Femur (tissue), 1 donor: Measurements from ENCODE around the gene FRMD1.

Source experiments
- DNase-seq: peaks from one replicate; pipeline ENCODE4 v3.0.0-alpha.2; 2017

Gene FRMD1

DNA sequence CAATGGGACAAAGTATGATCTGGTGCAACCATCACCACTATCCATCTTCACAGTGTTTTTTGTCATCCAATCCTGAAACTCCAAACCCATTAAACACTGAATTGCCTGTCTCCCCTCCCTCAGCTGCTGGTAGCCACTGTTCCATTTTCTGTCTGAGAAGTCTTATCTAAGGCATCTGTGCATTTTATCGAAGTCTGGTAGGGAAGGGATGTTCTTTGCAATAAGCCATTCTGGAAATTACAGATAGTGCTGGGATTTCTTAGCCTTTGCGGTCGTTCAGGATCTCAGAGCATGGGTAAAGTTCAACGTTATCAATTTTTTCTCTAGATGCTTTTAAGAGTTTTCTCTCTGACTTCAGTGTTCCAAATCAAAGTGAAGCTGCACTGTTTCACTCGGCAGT lies 57.4 kb downstream of the FRMD1 start:
- no peak for DNase-seq

DNA sequence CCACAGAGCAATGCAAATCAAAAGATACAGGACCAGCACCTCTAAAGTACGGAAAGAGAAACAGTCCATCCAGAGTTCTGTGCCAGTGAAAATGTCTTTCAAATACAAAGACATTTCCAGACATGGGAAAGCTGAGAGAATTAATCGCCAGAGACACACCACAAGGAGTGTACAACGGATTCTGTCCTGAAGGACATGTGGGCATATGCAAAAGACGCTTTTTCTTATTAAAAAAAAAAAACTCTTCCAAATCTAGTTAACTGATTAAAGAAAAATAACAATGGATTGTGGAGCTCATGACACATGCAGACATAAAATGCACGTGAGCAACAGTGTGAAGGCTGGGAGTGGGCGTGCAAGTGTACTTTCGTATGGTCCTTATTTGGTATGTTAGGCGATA lies 58.8 kb downstream of the FRMD1 start:
- DNase-seq, result no peak

DNA sequence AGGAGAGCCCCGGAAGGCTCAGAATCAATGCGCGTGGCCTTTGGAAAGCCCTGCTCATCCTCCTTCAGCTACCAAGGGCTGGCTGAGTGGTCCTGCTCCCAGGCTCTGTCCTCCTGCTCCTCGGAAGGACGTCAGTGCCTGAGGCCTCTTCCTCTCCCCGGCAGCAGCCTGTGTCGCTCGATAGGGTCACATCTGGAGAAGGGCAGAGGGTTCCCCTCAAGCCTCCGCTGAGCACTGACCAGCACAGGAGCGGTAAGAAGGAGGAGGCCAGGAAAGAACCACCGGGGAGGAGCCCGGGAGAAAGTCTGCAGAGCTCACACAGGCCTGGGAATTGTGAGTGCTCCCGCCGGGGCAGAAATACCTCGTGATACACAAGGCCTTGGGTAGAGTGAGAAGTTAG lies 60.3 kb downstream of the FRMD1 start:
- DNase-seq, result no peak

DNA sequence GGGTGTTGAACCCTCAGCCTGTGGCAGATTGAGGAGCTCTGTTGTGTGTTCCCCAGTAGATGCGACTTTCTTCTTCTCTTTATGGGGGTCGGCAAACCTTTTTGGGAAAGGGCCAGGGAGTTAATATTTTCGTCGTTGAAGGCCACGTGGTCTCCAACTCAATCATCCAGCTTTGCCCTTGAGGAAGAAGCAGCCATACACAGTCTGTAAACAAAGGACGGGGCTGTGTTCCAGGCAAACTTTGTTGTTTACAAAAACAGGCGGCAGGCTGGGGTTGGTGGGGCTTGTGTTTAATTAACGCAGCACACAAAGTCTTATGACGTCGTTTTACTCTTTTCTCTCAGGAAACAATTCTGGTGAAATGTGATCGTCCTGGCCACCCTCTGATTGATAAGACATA lies 61.4 kb downstream of the FRMD1 start:
- DNase-seq, result no peak

DNA sequence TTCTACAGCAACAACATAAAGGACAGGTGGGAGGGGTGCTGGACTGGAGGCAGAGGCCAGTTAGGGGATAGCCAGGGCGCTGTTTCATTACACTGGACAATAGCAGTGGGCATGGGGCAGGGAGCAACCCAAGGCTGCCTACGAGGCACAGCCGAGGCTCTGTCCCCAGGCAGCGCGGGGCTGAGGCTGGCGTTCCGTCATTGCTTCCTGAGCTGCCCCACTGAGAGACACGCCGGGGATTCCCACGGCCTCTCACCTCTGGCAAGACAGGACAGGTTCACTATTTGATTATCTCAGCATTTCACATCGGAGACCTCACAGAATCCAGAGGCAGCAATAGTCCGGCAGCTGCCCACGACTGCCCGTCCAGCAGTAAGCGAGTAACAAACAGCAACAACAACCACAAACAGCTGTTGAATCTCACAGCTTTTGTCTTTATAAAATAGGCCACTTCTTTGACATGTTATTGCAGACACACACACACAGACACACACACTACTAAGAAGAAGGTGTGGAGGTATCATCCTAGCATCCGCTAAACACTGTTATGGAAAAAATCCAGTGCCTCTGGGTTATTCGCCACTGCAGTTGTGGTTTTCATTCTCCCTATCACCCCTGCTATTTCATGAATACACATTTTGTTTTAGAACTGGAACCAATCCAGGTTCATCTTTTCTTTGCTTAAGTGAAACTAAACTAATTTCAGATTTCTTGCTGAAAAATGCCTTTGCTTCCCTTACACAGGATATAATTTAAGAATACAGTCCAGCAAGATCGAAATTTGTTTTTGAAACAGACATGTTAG lies 62.1 kb downstream of the FRMD1 start:
- DNase-seq, result no peak

DNA sequence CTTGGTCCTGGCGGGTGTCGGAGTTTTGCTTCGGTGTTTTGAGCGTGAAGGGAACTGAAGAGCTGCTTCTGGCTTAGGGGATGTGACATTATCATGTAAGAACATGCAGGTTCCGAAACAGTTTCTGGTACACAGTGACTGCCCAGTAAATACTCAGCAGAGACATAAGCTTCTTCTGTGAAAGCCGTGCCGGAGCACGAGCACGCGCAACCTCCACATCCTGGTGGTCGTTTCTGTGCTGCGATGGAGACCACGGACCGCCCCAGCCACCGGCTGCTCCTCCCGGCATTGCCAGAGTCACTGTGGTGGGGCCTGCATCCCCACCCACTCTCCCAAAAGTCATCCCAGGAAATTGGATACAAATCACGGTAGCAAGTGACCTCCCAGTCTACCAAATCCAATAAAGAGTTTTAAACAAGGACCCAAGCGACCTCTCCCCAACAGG lies 62.8 kb downstream of the FRMD1 start:
- DNase-seq, result no peak

DNA sequence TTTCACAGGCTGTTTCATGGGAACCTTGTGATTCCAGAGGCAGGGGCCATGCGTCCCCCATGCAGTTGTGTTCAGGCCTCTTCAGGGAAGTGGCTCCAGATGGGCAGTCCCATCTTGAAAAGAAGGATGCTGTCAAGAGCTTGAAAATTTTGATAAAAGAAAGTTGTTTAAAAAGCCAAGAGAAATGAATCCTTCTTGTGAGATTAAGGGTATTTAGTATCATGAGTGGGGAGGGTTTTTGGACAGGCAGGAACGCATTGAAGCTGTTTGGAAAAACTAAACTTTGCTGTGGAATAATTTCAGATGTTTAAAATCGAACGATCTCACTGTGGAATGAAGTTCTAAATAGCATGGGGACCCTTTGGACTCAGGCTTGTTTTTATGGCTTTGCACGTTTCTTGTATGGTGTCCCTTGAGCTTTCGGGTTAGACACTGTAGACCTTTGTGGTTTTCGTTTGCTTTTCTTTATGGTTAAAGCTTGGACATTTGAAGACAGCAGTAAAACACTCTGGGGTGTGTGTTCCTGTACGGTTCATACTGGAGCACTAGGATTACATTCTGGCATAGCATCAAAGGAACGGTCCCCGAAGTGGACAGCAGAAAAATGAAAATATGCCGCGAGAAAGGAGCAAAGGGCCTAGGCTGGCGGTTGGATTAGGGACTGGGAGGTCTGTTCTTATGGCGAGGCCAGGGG lies 63.4 kb downstream of the FRMD1 start:
- peak; percentile 63 for DNase-seq

DNA sequence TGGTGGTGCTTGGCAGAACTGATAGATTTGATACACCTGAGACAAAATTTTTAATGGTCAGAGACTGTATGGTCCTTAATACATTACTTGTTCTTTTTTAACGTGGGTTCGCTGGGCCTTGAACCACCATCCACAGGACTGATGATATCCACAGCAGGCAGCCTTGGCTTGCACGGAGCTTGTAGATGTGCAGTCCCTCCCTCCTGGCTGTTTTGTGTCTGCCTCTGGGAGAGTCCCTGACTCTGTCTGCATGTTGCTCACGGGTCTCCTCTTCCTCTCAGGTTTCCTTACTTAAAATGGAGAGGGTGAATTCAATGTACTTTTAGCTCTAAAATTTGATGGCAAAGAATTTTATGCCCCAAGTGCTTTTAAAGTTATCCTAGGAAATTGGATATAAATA lies 64.0 kb downstream of the FRMD1 start:
- DNase-seq, result no peak

DNA sequence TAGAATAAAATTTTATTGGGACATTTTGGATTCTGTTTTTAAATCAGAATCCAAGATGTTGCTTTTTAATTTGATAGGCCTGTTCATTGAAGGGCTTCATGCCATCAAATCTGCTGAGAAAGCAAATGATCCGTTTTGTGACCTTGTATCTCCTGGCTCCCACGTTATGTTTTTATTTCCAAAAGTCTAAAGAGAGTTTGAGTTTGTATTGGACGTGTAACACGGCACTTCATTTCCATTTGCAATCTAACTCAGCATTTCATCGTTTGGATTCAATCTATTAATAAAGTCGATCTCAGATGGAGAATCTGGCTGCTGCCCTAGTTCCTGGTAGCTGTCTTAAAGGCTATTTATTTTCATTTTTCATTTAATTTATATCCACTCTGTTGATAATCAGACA lies 64.6 kb downstream of the FRMD1 start:
- no peak for DNase-seq

DNA sequence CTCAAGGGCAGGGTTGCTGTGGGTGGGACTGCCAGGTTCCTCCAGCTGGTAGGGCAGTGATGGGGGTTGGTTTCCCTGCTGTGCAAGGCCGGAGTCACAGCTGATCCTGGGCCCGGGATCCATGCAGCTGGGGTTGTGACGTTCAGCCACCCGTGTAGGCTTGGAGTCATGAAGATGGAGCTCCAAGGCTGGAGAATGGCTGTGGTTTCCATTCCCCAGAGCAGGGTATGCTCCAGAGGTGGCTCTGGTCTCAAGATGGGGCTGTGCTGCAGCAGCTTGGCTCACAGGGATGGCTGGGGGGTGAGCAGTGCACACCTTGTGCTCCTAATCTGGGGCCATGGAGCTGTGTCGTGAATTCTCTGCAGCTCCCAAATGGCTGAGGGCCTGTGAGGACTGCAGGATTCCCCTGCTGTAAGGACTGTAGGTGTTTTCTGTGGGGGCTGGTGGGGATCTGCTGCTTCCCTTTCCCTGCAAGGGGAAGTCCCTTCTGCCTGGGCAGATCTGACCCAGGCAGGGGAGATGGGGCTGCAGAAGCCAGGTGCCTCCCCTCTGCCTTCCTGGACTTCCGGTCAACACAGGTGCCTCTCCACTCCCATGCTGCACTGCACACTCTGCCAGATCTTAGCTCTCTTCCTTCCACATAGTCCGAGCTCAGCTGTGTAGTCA lies 65.6 kb downstream of the FRMD1 start:
- no peak for DNase-seq

DNA sequence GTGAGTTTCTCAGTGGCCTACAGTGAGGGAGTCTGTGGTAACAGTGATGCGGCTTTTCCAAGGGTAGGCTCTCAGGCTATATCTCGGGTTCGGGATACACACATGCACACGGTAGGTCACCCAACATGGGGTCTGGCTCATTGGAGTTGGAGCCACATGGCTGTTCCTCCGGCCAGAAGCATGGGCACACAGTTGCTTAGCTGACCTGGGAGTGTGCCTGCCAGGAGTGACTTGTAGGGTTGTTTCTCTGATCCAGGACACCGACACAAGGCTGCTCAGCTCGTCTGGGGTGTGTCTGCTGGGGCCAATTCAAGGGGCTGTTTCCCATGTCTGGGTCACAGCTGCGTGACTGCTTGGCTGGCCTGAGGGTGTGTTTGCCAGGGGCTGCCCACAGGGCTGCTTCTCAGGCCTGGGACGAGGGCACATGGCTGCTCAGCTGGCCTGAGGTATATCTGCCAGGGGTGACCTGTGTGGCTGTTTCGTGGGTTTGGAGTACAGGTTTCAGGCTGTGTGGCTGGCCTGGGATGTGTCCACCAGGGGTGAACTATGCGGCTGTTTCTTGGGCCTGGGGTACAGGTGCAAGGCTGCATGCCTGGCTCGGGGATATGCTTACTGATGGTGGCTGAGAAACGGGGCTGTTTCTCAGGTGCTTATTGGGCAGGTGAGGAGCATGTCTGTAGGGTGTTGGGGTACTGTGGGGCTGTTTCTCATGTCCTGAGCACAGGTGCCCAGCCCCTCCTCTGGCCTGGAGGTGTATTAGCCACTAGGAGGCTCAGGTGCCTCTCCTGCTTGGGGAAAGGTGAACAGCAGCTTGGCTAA lies 66.4 kb downstream of the FRMD1 start:
- DNase-seq, result no peak

DNA sequence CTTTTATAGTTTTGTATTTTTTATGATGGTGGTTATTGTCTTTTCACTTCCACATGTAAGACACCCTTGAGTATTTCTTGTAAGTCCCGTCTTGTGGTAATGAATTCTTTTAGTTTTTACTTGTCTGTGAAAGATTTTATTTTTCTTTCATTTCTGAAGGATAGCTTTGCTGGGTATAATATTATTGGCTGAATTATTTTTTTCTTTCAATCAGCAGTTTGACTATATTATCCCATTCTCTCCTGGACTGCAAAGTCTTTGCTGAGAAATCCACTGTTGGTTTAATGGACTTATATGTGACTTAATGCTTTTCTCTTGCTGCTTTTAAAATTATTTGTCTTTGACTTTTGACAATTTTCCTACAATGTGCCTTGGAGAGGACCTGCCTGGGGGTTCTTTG lies 67.7 kb downstream of the FRMD1 start:
- DNase-seq, result no peak

DNA sequence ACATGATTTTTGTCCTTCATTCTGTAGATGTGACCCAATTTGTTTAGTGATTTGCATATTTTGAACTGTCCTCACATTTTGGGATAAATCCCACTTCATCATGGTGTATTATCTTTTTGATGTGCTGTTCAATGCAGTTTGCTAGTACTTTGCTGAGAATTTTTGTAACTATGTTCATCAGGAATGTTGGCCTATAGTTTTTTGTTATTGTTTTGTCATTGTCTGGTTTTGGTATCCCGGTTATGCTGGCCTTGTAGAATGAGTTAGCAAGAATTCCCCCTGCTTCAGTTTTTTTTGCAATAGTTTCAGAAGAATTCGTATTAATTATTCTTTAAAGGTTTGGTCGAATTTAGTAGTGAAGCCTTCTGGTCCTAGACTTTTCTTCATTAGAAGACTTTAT lies 69.7 kb downstream of the FRMD1 start:
- no peak for DNase-seq

DNA sequence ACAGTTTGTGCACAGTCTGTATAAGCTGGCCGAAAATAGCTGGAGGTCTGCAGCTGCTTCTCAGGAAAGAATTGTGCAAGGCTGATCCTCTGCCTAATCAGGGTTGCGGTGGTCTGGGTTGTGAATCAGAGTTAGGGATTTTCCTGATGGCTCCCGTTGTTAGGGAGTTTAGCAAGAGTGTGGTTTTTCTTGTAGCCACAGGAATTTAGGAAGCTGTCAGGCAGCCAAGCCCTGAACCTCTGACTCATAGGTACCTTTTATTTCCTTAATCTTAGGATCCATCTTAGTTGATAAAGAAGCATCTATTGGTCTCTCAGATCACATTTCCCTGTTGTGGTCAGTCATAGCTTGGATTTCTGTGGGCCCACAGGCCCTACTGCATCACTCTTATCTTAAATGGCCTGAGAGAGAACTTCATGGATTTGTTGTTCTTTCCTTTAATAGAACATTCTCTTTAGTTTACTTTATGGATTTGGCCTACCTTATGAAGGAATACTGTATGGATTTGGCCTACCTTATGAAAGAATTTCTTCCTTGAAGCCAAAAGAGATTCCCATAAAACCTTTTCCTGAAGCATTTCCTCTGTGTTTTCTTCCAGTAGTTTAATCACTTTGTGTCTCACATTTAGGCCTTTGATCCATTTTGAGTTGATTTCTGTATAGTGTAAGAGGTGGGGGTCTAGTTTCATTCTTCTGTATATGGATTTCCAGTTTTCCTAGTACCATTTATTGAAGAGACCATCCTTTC lies 71.2 kb downstream of the FRMD1 start:
- DNase-seq, result no peak

DNA sequence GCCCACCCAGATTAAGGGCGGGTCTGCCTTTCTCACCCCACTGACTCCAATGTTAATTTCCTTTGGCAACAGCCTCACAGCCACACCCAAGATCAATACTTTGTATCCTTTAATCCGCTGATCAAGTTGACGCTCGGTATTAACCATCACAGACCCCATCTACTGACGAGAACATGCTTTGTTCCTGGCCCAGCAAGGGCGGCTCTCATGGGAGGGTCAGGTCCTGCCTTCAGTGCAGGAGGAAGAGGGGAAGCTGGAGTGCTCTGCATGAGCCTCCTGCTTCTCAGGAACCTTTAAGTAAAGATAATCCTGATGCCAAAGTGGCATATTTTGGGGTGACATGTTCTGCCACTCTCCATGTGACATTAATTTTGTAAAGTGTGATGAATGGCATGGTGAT lies 73.2 kb downstream of the FRMD1 start:
- no peak for DNase-seq

DNA sequence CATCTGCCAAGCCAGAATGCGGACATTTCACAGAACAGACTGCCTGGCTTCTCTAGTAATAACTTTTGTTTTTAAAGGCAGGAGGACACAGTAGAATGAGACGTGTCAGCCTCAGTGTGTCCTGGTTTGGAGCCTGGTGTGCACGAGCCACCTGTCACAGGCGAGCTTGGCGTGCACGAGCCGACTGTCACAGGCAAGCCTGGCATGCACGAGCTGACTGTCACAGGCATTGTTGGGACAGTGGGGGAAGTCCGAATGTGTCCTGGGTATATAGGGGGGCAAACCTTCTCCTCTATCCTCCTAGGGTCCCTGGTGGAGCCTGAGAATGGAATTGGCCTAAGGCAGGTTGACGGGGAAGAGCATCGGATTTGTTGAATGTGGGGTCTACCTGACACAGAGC lies 74.1 kb downstream of the FRMD1 start:
- no peak for DNase-seq

DNA sequence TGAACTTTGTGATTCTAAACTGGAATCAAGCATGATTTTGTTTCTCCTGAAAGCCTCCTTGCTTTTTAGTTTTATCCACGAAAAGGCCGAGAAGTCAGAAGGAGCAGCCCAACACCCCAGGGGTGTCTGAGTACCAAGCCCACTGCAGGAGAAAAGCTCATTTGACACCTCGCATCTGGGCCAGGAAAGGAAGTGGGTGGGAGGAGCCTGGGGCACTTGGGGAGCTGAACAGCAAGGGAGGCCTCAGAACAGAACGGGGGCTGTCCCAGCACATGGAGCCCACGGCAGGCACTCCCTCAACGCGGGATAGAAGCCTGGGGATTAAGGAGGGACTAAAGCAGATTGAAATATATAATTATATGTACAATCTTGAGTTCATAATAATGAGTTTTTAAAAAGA lies 75.0 kb downstream of the FRMD1 start:
- no peak for DNase-seq
